Progenitor cell of endocrine pancreas (in vitro differentiated cells): ENCODE results near the gene SEC22C. TPM values are rescaled to one million over a fixed set of nuclear protein-coding genes. Genes with fewer than 3 reads are reported as not detected.
A peak's percentile ranks its signal among the peaks of the same experiment; 100 is the strongest.

ENCODE experiments used
- DNase-seq: peaks from one replicate; pipeline ENCODE4 v3.0.0; 2021; ENCODE audit warnings: low spot score; ENCODE audit not compliant: unreplicated experiment
- H3K27ac Mint-ChIP-seq: 2 replicates; pipeline ENCODE4 v1.8.0; 2021; ENCODE audit warnings: mild to moderate bottlenecking, moderate library complexity, mixed read lengths
- H3K27me3 Mint-ChIP-seq: 2 replicates; pipeline ENCODE4 v1.8.0; 2021; ENCODE audit warnings: mixed read lengths
- H3K36me3 Mint-ChIP-seq: 2 replicates; pipeline ENCODE4 v1.8.0; 2022; ENCODE audit warnings: mixed read lengths; ENCODE audit not compliant: insufficient read depth
- H3K4me1 Mint-ChIP-seq: 2 replicates; pipeline ENCODE4 v1.8.0; 2021; ENCODE audit warnings: low read depth, mixed read lengths
- H3K4me3 Mint-ChIP-seq: 2 replicates; pipeline ENCODE4 v1.8.0; 2021; ENCODE audit warnings: low read depth, mild to moderate bottlenecking, moderate library complexity, mixed read lengths
- H3K9me3 Mint-ChIP-seq: 2 replicates; pipeline ENCODE4 v1.8.0; 2021; ENCODE audit warnings: low read depth, mixed read lengths
- CTCF ChIP-seq: fragments of 200-600 bp; sonication (generic); IDR thresholded peaks from one replicate; pipeline ENCODE4 v1.5.0; 2021; ENCODE audit warnings: antibody characterized with exemption, mild to moderate bottlenecking; ENCODE audit not compliant: unreplicated experiment
- total RNA-seq: library from RNA; stranded (reverse); gene quantifications from 2 replicates; pipeline ENCODE4 v1.2.1, GENCODE V29; 2021

Gene SEC22C
- total RNA-seq, 1 donor from 2014 or later, result 40.2 TPM

GRCh38 chr3:42500909-42501308 lies 80.9 kb downstream of the SEC22C start:
- H3K27me3 Mint-ChIP-seq, result peaks cover 76% of the 10 kb centered on the region
- peak overlapping the region; percentile 24 for H3K4me3 Mint-ChIP-seq
- no peak overlapping the region for H3K27ac Mint-ChIP-seq
- no peaks in the 10 kb centered on the region for H3K9me3 Mint-ChIP-seq
- TF ChIP-seq CTCF, result no peak
- no peak for DNase-seq
- H3K4me1 Mint-ChIP-seq, result peaks cover 6% of the 10 kb centered on the region
- H3K36me3 Mint-ChIP-seq, result no peaks in the 10 kb centered on the region

GRCh38 chr3:42500091-42500490 lies 81.7 kb downstream of the SEC22C start:
- Mint-ChIP-seq H3K27ac (no peak overlapping the region), H3K4me3 (no peak overlapping the region), H3K9me3 (no peaks in the 10 kb centered on the region), H3K27me3 (peaks cover 76% of the 10 kb centered on the region), H3K4me1 (peaks cover 6% of the 10 kb centered on the region), H3K36me3 (no peaks in the 10 kb centered on the region)
- TF ChIP-seq CTCF, result no peak
- peak; percentile 5 for DNase-seq

- no peak for TF ChIP-seq CTCF
- peaks cover 76% of the 10 kb centered on the region for H3K27me3 Mint-ChIP-seq
- H3K4me1 Mint-ChIP-seq, result peaks cover 6% of the 10 kb centered on the region
- H3K9me3 Mint-ChIP-seq, result no peaks in the 10 kb centered on the region
- no peak overlapping the region for H3K4me3 Mint-ChIP-seq
- H3K27ac Mint-ChIP-seq, result no peak overlapping the region
- H3K36me3 Mint-ChIP-seq, result no peaks in the 10 kb centered on the region
- DNase-seq, result peak; percentile 5
Measured at GRCh38 chr3:42499478-42499871, 82.3 kb downstream of the SEC22C start.

GRCh38 chr3:42498791-42499477 lies 82.8 kb downstream of the SEC22C start:
- no peak overlapping the region for H3K27ac Mint-ChIP-seq
- no peak for TF ChIP-seq CTCF
- peaks cover 71% of the 10 kb centered on the region for H3K27me3 Mint-ChIP-seq
- H3K9me3 Mint-ChIP-seq, result no peaks in the 10 kb centered on the region
- no peaks in the 10 kb centered on the region for H3K36me3 Mint-ChIP-seq
- H3K4me1 Mint-ChIP-seq, result peaks cover 6% of the 10 kb centered on the region
- peak; percentile 4 for DNase-seq
- no peak overlapping the region for H3K4me3 Mint-ChIP-seq

GRCh38 chr3:42498034-42498433 lies 83.7 kb downstream of the SEC22C start:
- Mint-ChIP-seq H3K4me1 (peaks cover 6% of the 10 kb centered on the region), H3K36me3 (no peaks in the 10 kb centered on the region), H3K27me3 (peaks cover 62% of the 10 kb centered on the region), H3K27ac (no peak overlapping the region), H3K9me3 (no peaks in the 10 kb centered on the region), H3K4me3 (no peak overlapping the region)
- DNase-seq, result peak; percentile 3
- no peak for TF ChIP-seq CTCF

Other genes with a start within 250 kb of the SEC22C start
- not detected in 2 replicates for gene LYZL4, start 171.4 kb downstream of the SEC22C start, total RNA-seq
- 5.8 and 6.8 TPM in 2 replicates for gene VIPR1, start 79.3 kb downstream of the SEC22C start, total RNA-seq
- 39.5 and 43.9 TPM in 2 replicates for gene SS18L2, start 8.9 kb upstream of the SEC22C start, total RNA-seq
- 142 and 155 TPM in 2 replicates for gene NKTR, start 18.7 kb upstream of the SEC22C start, total RNA-seq
- gene ZBTB47, start 71.7 kb upstream of the SEC22C start, total RNA-seq, result 9.1 and 9.7 TPM in 2 replicates
- gene KLHL40, start 103.6 kb upstream of the SEC22C start, total RNA-seq, result not detected in 2 replicates
- gene HHATL, start 120.8 kb upstream of the SEC22C start, total RNA-seq, result not detected in 2 replicates
- gene CCDC13, start 191.3 kb upstream of the SEC22C start, total RNA-seq, result 2.3 and 2.5 TPM in 2 replicates
- gene HIGD1A, start 222.5 kb upstream of the SEC22C start, total RNA-seq, result 90.6 and 92.3 TPM in 2 replicates
- 0.60 and 0.78 TPM in 2 replicates for gene ACKR2, start 227.5 kb upstream of the SEC22C start, total RNA-seq